HepG2 (cell line): ENCODE results near the gene ZCCHC9.

Experiments
- BRD4 ChIP-seq: sonication (generic); formaldehyde crosslinking; IDR thresholded peaks from 2 replicates; pipeline ENCODE4 v1.4.0; 2020; ENCODE audit warnings: missing genetic modification reagents
- GABPA ChIP-seq, 2 experiments: IDR thresholded peaks; 2 replicates each; pipeline ENCODE4 v1.6.1; 2011 to 2016; ENCODE audit warnings: low read depth in 2 of 2, low read length in 1 of 2, missing biosample characterization in 1 of 2, missing genetic modification characterization in 1 of 2
- POLR2A ChIP-seq, 2 experiments: IDR thresholded peaks; 2 replicates each; pipeline ENCODE4 v1.6.1; 2011; ENCODE audit warnings: low read depth in 2 of 2, low read length in 2 of 2, mild to moderate bottlenecking in 1 of 2, moderate library complexity in 1 of 2; ENCODE audit not compliant: insufficient read depth in 1 of 2
- POLR2AphosphoS2 ChIP-seq: IDR thresholded peaks from 2 replicates; pipeline ENCODE4 v1.6.1; 2011; ENCODE audit warnings: low read depth, low read length, improper control_type of control experiment
- ZNF253 ChIP-seq: sonication (generic); formaldehyde crosslinking; IDR thresholded peaks from 2 replicates; pipeline ENCODE4 v1.8.0; 2022; ENCODE audit warnings: mild to moderate bottlenecking, missing genetic modification reagents, borderline replicate concordance
- ZNF605 ChIP-seq: sonication (generic); formaldehyde crosslinking; IDR thresholded peaks from 2 replicates; pipeline ENCODE4 v1.8.0; 2022; ENCODE audit warnings: mild to moderate bottlenecking, missing genetic modification reagents
- TF ChIP-seq, protein P1 (sequence below): sonication (generic); formaldehyde crosslinking; IDR thresholded peaks from 2 replicates; pipeline ENCODE4 v1.4.0; 2020; ENCODE audit warnings: missing genetic modification reagents
- TF ChIP-seq, protein P2 (sequence below): IDR thresholded peaks from 2 replicates; pipeline ENCODE4 v1.6.1; 2016; ENCODE audit warnings: low read depth, borderline replicate concordance

DNA sequence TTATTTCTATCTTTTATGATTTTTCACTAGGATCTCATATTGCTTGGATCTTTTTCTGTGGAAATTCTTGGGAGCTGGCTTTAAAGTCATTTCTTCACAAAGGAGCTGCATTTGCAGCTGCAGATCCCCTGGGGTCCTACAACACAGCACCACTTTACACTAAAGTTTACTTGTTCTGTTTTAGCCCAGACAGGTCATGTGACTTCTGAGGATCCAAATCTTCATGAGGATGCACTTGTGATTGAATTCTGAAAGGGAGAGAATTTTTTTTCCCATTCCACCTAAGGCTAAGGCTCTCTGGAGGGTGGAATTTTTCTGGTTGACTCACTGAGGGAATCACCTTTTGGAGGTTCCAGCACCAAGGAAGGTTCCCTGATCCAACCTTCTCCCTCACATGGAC is 49.1 kb downstream of the ZCCHC9 start:
- TF ChIP-seq, protein P1, sequence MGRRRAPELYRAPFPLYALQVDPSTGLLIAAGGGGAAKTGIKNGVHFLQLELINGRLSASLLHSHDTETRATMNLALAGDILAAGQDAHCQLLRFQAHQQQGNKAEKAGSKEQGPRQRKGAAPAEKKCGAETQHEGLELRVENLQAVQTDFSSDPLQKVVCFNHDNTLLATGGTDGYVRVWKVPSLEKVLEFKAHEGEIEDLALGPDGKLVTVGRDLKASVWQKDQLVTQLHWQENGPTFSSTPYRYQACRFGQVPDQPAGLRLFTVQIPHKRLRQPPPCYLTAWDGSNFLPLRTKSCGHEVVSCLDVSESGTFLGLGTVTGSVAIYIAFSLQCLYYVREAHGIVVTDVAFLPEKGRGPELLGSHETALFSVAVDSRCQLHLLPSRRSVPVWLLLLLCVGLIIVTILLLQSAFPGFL (CRISPR knock-in tag): no peak
- no peak for TF ChIP-seq ZNF253 (CRISPR knock-in tag)
- TF ChIP-seq BRD4 (CRISPR knock-in tag): no peak
- TF ChIP-seq POLR2AphosphoS2: no peak
- TF ChIP-seq POLR2A (IDR thresholded peaks at IDR 0.05; ENCODE audit: insufficient read depth in 1 of 2, low read depth in 2 of 2, low read length in 2 of 2): no peak
- no peak for TF ChIP-seq GABPA (IDR thresholded peaks at IDR 0.05; ENCODE audit: low read depth, low read length)
- TF ChIP-seq GABPA (CRISPR knock-in tag; IDR thresholded peaks at IDR 0.05; ENCODE audit: low read depth): no peak
- no peak for TF ChIP-seq ZNF605 (CRISPR knock-in tag)
- TF ChIP-seq, protein P2, sequence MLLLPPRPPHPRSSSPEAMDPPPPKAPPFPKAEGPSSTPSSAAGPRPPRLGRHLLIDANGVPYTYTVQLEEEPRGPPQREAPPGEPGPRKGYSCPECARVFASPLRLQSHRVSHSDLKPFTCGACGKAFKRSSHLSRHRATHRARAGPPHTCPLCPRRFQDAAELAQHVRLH (CRISPR knock-in tag): no peak
